ENCODE measurements around the gene ANGPTL2. TPM values are rescaled to one million over a fixed set of nuclear protein-coding genes. Genes with fewer than 3 reads are reported as not detected.
"Not testable (repeated sequence)": the region's sequence is repeated elsewhere in the genome, so short reads cannot be mapped to it uniquely, and the experiment has no call there.

ANGPTL2 gene
- 19.4 TPM for total RNA-seq
- long read RNA-seq, transcript ANGPTL2-202 (5 exons, 3,707 nt), result major isoform, 18 of 27 reads
- long read RNA-seq, partial matches to known transcripts, result 8 of 27 reads
- long read RNA-seq, other reads (novel, unspliced or antisense), result 0 of 27 reads

DNA sequence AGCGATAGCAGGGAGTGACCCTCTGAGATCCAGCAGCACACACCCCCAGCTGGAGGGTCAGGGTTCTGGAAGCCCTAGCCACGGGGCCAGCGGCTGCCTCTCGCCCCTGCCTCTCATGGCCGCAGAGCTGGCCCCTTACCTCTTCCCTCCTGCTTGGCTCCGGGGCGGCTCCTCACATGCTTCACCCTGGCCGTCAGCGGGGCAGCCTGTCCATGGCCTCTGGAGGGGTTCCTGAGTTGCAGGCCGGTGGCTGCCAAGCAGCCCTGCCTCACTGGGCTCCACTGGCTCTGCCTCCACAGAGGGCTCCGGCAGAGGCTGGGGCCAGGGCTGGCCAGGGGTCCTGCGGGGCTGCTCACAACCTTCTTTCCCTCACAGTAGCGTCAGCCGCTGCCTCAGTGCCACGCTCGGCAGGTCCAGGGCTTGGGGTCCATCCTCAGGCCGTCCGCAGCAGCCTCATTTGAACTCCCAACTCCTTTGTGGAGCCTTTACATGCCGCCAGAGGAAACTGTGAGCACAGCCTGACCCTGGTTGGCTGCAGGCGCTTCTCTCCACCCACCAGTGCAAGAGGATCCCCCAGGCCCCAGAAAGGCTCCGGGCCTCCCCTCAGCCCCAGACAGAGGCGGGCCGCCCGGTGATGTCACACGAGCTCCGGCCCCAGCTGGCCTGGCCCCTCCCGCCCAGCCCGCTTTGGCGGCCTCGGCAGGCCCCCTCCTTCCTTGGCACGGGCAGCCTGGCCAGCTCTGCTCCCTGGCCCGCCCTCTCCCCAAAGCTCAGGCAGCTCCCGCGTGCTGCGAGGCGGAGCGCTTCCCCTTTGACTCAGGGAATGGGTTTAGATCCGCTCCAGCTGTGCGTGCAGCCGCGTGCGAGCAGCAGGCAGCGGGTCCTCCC is at the start of gene ANGPTL2:
Gene ANGPTL2 (minus strand): TSS at position 460 of the 888 bp plus-strand sequence. CDS start 13,904 bp downstream, outside the sequence.
- peak; percentile 88 for DNase-seq
- intact Hi-C loops (cut with DNase I), result no loop called here
- H3K36me3 ChIP-seq, result no peaks in the 10 kb centered on the region
- H3K9me3 ChIP-seq, result no peaks in the 10 kb centered on the region
- ATAC-seq, result peak; percentile 92
- H3K4me3 ChIP-seq, result peak within 1 kb of the TSS; percentile 62
- peaks cover 17% of the 10 kb centered on the region for H3K4me1 ChIP-seq
- no peak for TF ChIP-seq CTCF (IDR thresholded peaks at IDR 0.05)
- no peaks in the 10 kb centered on the region for H3K27me3 ChIP-seq
- peak within 1 kb of the TSS; percentile 84 for H3K27ac ChIP-seq

GRCh38 chr9:127171348-127171747 is 48.9 kb upstream of the ANGPTL2 start:
- H3K4me1 ChIP-seq; H3K36me3 ChIP-seq; H3K27ac ChIP-seq; ATAC-seq; intact Hi-C loops (cut with DNase I); H3K4me3 ChIP-seq; H3K9me3 ChIP-seq; H3K27me3 ChIP-seq; DNase-seq: not testable (repeated sequence)

- H3K4me1 ChIP-seq, result no peaks in the 10 kb centered on the region
- intact Hi-C loops (cut with DNase I), result no loop called here
- no peak overlapping the region for H3K27ac ChIP-seq
- H3K4me3 ChIP-seq, result no peak overlapping the region
- ATAC-seq (no peak), DNase-seq (no peak)
- H3K9me3 ChIP-seq, result no peaks in the 10 kb centered on the region
- no peaks in the 10 kb centered on the region for H3K36me3 ChIP-seq
- H3K27me3 ChIP-seq, result no peaks in the 10 kb centered on the region
- TF ChIP-seq CTCF (IDR thresholded peaks at IDR 0.05), result no peak
Measured at GRCh38 chr9:127170652-127171051, 48.2 kb upstream of the ANGPTL2 start.

GRCh38 chr9:127170103-127170502 is 47.7 kb upstream of the ANGPTL2 start:
- Histone ChIP-seq H3K27ac (no peak overlapping the region), H3K27me3 (no peaks in the 10 kb centered on the region), H3K4me3 (no peak overlapping the region), H3K36me3 (no peaks in the 10 kb centered on the region), H3K4me1 (no peaks in the 10 kb centered on the region), H3K9me3 (no peaks in the 10 kb centered on the region)
- no peak for TF ChIP-seq CTCF (IDR thresholded peaks at IDR 0.05)
- ATAC-seq (no peak), DNase-seq (no peak)
- intact Hi-C loops (cut with DNase I), result no loop called here

GRCh38 chr9:127169575-127169883 is 47.1 kb upstream of the ANGPTL2 start:
- H3K4me3 ChIP-seq, result no peak overlapping the region
- TF ChIP-seq CTCF (IDR thresholded peaks at IDR 0.05), result no peak
- no peak overlapping the region for H3K27ac ChIP-seq
- no peaks in the 10 kb centered on the region for H3K9me3 ChIP-seq
- H3K36me3 ChIP-seq, result no peaks in the 10 kb centered on the region
- ATAC-seq (no peak), DNase-seq (no peak)
- H3K27me3 ChIP-seq, result no peaks in the 10 kb centered on the region
- H3K4me1 ChIP-seq, result no peaks in the 10 kb centered on the region
- intact Hi-C loops (cut with DNase I), result no loop called here

DNA sequence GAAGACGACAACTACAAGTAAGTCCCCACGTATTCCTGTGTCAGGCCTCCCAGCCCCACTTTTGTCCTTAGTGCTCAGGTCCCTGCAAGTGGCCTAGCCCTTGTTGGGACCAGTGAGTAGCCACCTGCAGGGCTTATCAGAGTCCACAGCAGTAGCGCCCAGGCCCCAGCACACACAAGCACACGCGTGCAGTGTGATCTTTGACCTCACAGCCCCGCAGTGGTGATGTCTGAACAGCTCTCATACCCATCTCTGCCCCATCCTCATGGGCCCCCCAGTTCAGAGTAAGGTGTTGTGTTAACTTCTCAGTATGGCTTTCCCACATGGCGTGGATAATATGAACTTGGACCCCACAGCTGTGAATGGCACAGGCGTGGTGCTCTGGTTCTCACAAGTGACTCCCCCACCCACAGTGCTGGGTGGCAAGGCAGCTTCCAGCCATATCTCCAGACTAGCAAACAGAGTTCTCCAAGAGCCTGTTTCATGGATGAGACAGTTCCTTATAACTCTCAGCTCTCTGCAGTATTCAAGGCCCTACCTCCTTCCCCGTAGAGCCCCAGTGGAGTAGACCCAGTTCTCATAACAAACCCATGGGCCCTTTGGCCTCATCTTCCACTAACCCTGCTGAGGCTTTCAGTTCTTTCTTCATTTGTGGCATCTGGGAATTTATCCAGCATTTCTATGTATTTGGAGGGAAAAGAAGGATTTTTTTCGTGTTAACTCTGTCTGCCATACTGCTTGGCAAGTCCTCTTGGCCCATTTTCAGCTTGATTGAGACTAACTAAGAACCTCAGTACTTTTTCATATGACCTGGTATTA is 46.5 kb upstream of the ANGPTL2 start:
- Histone ChIP-seq H3K4me1 (no peaks in the 10 kb centered on the region), H3K27me3 (no peaks in the 10 kb centered on the region), H3K9me3 (no peaks in the 10 kb centered on the region), H3K36me3 (no peaks in the 10 kb centered on the region), H3K27ac (no peak overlapping the region), H3K4me3 (no peak overlapping the region)
- DNase-seq, result no peak
- no peak for ATAC-seq
- intact Hi-C loops (cut with DNase I), result no loop called here
- no peak for TF ChIP-seq CTCF (IDR thresholded peaks at IDR 0.05)
